ENCODE results near the gene NTRK2.

NTRK2 gene

GRCh38 chr9:84949971-84950370 lies 280.4 kb downstream of the NTRK2 start:
- Histone ChIP-seq H3K36me3 (ENCODE audit: control insufficient read depth in 4 of 4, insufficient read depth in 4 of 4, low read length in 3 of 4) (no peaks in the 10 kb centered on the region), H3K27ac (ENCODE audit: insufficient read depth in 1 of 2, low read depth in 1 of 2, low read length in 2 of 2, poor library complexity in 1 of 2, severe bottlenecking in 2 of 2) (no peak overlapping the region), H3K4me1 (ENCODE audit: control extremely low read depth in 1 of 4, control insufficient read depth in 4 of 4, insufficient read depth in 4 of 4, low read length in 3 of 4) (no peaks in the 10 kb centered on the region), H3K4me3 (ENCODE audit: control insufficient read depth in 1 of 7, extremely low read depth in 1 of 7, insufficient read depth in 4 of 7, low read depth in 2 of 7, low read length in 6 of 7) (no peak overlapping the region), H3K27me3 (replicated peaks in 2 of 5; ENCODE audit: control insufficient read depth in 4 of 5, insufficient read depth in 5 of 5, low read length in 4 of 5) (peaks cover 0 to 17% (median 11%) of the 10 kb centered on the region in 5 experiments), H3K9me3 (ENCODE audit: control extremely low read depth in 1 of 5, control insufficient read depth in 4 of 5, insufficient read depth in 2 of 5, low read depth in 1 of 5, low read length in 4 of 5) (no peaks in the 10 kb centered on the region)
- ChIA-PET POLR2A (no interaction called here), CTCF (interaction anchor here (1.3 kb wide), 1 partner anchor 16 kb away, joined by 5 read pairs; no protein-coding TSS in a partner anchor)
- no peak for DNase-seq
- 98% methylated on average over 5 of the region's 5 CpGs for WGBS (ENCODE audit: insufficient coverage)

- 90% methylated on average over 7 of the region's 9 CpGs for WGBS (ENCODE audit: insufficient coverage)
- DNase-seq, result no peak
- Histone ChIP-seq H3K4me3 (ENCODE audit: control insufficient read depth in 1 of 7, extremely low read depth in 1 of 7, insufficient read depth in 4 of 7, low read depth in 2 of 7, low read length in 6 of 7) (no peak overlapping the region), H3K4me1 (ENCODE audit: control extremely low read depth in 1 of 4, control insufficient read depth in 4 of 4, insufficient read depth in 4 of 4, low read length in 3 of 4) (no peaks in the 10 kb centered on the region), H3K27ac (ENCODE audit: insufficient read depth in 1 of 2, low read depth in 1 of 2, low read length in 2 of 2, poor library complexity in 1 of 2, severe bottlenecking in 2 of 2) (no peak overlapping the region), H3K9me3 (ENCODE audit: control extremely low read depth in 1 of 5, control insufficient read depth in 4 of 5, insufficient read depth in 2 of 5, low read depth in 1 of 5, low read length in 4 of 5) (no peaks in the 10 kb centered on the region), H3K27me3 (replicated peaks in 2 of 5; ENCODE audit: control insufficient read depth in 4 of 5, insufficient read depth in 5 of 5, low read length in 4 of 5) (peaks cover 0 to 20% (median 11%) of the 10 kb centered on the region in 5 experiments), H3K36me3 (ENCODE audit: control insufficient read depth in 4 of 4, insufficient read depth in 4 of 4, low read length in 3 of 4) (no peaks in the 10 kb centered on the region)
- CTCF ChIA-PET, result interaction anchor here (0.9 to 1.3 kb wide), 4 partner anchors 15 to 554 kb away, joined by 3 to 5 read pairs (median 3); no protein-coding TSS in a partner anchor
- POLR2A ChIA-PET, result no interaction called here
Measured at GRCh38 chr9:84950879-84951811, 281.6 kb downstream of the NTRK2 start.

- H3K27ac ChIP-seq (ENCODE audit: insufficient read depth in 1 of 2, low read depth in 1 of 2, low read length in 2 of 2, poor library complexity in 1 of 2, severe bottlenecking in 2 of 2), result no peak overlapping the region
- H3K27me3 ChIP-seq (replicated peaks in 2 of 5; ENCODE audit: control insufficient read depth in 4 of 5, insufficient read depth in 5 of 5, low read length in 4 of 5), result peaks cover 0 to 20% (median 11%) of the 10 kb centered on the region in 5 experiments
- H3K4me1 ChIP-seq (ENCODE audit: control extremely low read depth in 1 of 4, control insufficient read depth in 4 of 4, insufficient read depth in 4 of 4, low read length in 3 of 4), result no peaks in the 10 kb centered on the region
- no peaks in the 10 kb centered on the region for H3K9me3 ChIP-seq (ENCODE audit: control extremely low read depth in 1 of 5, control insufficient read depth in 4 of 5, insufficient read depth in 2 of 5, low read depth in 1 of 5, low read length in 4 of 5)
- CTCF ChIA-PET, result no interaction called here
- H3K36me3 ChIP-seq (ENCODE audit: control insufficient read depth in 4 of 4, insufficient read depth in 4 of 4, low read length in 3 of 4), result no peaks in the 10 kb centered on the region
- no peak overlapping the region for H3K4me3 ChIP-seq (ENCODE audit: control insufficient read depth in 1 of 7, extremely low read depth in 1 of 7, insufficient read depth in 4 of 7, low read depth in 2 of 7, low read length in 6 of 7)
- 100% methylated on average over 2 of the region's 3 CpGs for WGBS (ENCODE audit: insufficient coverage)
- no peak for DNase-seq
- POLR2A ChIA-PET, result no interaction called here
Measured at GRCh38 chr9:84953252-84953773, 283.8 kb downstream of the NTRK2 start.

GRCh38 chr9:84953797-84954705 lies 284.5 kb downstream of the NTRK2 start:
- ChIA-PET POLR2A (no interaction called here), CTCF (interaction anchor here (0.9 to 1.6 kb wide), 5 partner anchors 8 to 286 kb away, joined by 3 to 5 read pairs (median 4); no protein-coding TSS in a partner anchor)
- 39% methylated on average over 13 of the region's 21 CpGs for WGBS (ENCODE audit: insufficient coverage)

GRCh38 chr9:84955155-84955554 lies 285.6 kb downstream of the NTRK2 start:
- no peak overlapping the region for H3K4me3 ChIP-seq (ENCODE audit: control insufficient read depth in 1 of 7, extremely low read depth in 1 of 7, insufficient read depth in 4 of 7, low read depth in 2 of 7, low read length in 6 of 7)
- peaks cover 0 to 16% (median 11%) of the 10 kb centered on the region in 5 experiments for H3K27me3 ChIP-seq (replicated peaks in 2 of 5; ENCODE audit: control insufficient read depth in 4 of 5, insufficient read depth in 5 of 5, low read length in 4 of 5)
- no peaks in the 10 kb centered on the region for H3K9me3 ChIP-seq (ENCODE audit: control extremely low read depth in 1 of 5, control insufficient read depth in 4 of 5, insufficient read depth in 2 of 5, low read depth in 1 of 5, low read length in 4 of 5)
- ChIA-PET POLR2A (no interaction called here), CTCF (interaction anchor here (0.9 to 1.6 kb wide), 7 partner anchors 9 to 287 kb away, joined by 3 to 5 read pairs (median 3); no protein-coding TSS in a partner anchor)
- DNase-seq, result no peak
- no peak overlapping the region for H3K27ac ChIP-seq (ENCODE audit: insufficient read depth in 1 of 2, low read depth in 1 of 2, low read length in 2 of 2, poor library complexity in 1 of 2, severe bottlenecking in 2 of 2)
- WGBS (ENCODE audit: insufficient coverage), result 94% methylated on average over 18 of the region's 18 CpGs
- H3K36me3 ChIP-seq (ENCODE audit: control insufficient read depth in 4 of 4, insufficient read depth in 4 of 4, low read length in 3 of 4), result no peaks in the 10 kb centered on the region
- no peaks in the 10 kb centered on the region for H3K4me1 ChIP-seq (ENCODE audit: control extremely low read depth in 1 of 4, control insufficient read depth in 4 of 4, insufficient read depth in 4 of 4, low read length in 3 of 4)

More at GRCh38 chr9:84953797-84954705, 284.5 kb downstream of the NTRK2 start:
- H3K27me3 ChIP-seq (replicated peaks in 2 of 5; ENCODE audit: control insufficient read depth in 4 of 5, insufficient read depth in 5 of 5, low read length in 4 of 5), result peaks cover 0 to 20% (median 11%) of the 10 kb centered on the region in 5 experiments
- no peaks in the 10 kb centered on the region for H3K36me3 ChIP-seq (ENCODE audit: control insufficient read depth in 4 of 4, insufficient read depth in 4 of 4, low read length in 3 of 4)
- H3K9me3 ChIP-seq (ENCODE audit: control extremely low read depth in 1 of 5, control insufficient read depth in 4 of 5, insufficient read depth in 2 of 5, low read depth in 1 of 5, low read length in 4 of 5), result no peaks in the 10 kb centered on the region
- peak; percentile 54 to 73 (median 66) for DNase-seq
- no peak overlapping the region for H3K4me3 ChIP-seq (ENCODE audit: control insufficient read depth in 1 of 7, extremely low read depth in 1 of 7, insufficient read depth in 4 of 7, low read depth in 2 of 7, low read length in 6 of 7)
- no peaks in the 10 kb centered on the region for H3K4me1 ChIP-seq (ENCODE audit: control extremely low read depth in 1 of 4, control insufficient read depth in 4 of 4, insufficient read depth in 4 of 4, low read length in 3 of 4)
- no peak overlapping the region for H3K27ac ChIP-seq (ENCODE audit: insufficient read depth in 1 of 2, low read depth in 1 of 2, low read length in 2 of 2, poor library complexity in 1 of 2, severe bottlenecking in 2 of 2)

- no peak overlapping the region for H3K4me3 ChIP-seq (ENCODE audit: control insufficient read depth in 1 of 7, extremely low read depth in 1 of 7, insufficient read depth in 4 of 7, low read depth in 2 of 7, low read length in 6 of 7)
- DNase-seq, result no peak
- H3K36me3 ChIP-seq (ENCODE audit: control insufficient read depth in 4 of 4, insufficient read depth in 4 of 4, low read length in 3 of 4), result no peaks in the 10 kb centered on the region
- ChIA-PET CTCF (interaction anchor here (1.0 to 1.1 kb wide), 2 partner anchors 8 to 26 kb away, joined by 3 read pairs; no protein-coding TSS in a partner anchor), POLR2A (no interaction called here)
- no peak overlapping the region for H3K27ac ChIP-seq (ENCODE audit: insufficient read depth in 1 of 2, low read depth in 1 of 2, low read length in 2 of 2, poor library complexity in 1 of 2, severe bottlenecking in 2 of 2)
- no peaks in the 10 kb centered on the region for H3K4me1 ChIP-seq (ENCODE audit: control extremely low read depth in 1 of 4, control insufficient read depth in 4 of 4, insufficient read depth in 4 of 4, low read length in 3 of 4)
- no peaks in the 10 kb centered on the region for H3K9me3 ChIP-seq (ENCODE audit: control extremely low read depth in 1 of 5, control insufficient read depth in 4 of 5, insufficient read depth in 2 of 5, low read depth in 1 of 5, low read length in 4 of 5)
- 91% methylated on average over 3 of the region's 4 CpGs for WGBS (ENCODE audit: insufficient coverage)
- peaks cover 0 to 16% (median 7%) of the 10 kb centered on the region in 5 experiments for H3K27me3 ChIP-seq (replicated peaks in 2 of 5; ENCODE audit: control insufficient read depth in 4 of 5, insufficient read depth in 5 of 5, low read length in 4 of 5)
Measured at GRCh38 chr9:84955971-84956370, 286.4 kb downstream of the NTRK2 start.
